ENCODE measurements around the gene VCL. TPM values are rescaled to one million over a fixed set of nuclear protein-coding genes. Genes with fewer than 3 reads are reported as not detected.
A peak's percentile ranks its signal among the peaks of the same experiment; 100 is the strongest.
"Not testable (repeated sequence)": the region's sequence is repeated elsewhere in the genome, so short reads cannot be mapped to it uniquely, and the experiment has no call there.

The VCL gene
- total RNA-seq, result 10 to 100 TPM; 70.1 to 71.8 TPM

DNA sequence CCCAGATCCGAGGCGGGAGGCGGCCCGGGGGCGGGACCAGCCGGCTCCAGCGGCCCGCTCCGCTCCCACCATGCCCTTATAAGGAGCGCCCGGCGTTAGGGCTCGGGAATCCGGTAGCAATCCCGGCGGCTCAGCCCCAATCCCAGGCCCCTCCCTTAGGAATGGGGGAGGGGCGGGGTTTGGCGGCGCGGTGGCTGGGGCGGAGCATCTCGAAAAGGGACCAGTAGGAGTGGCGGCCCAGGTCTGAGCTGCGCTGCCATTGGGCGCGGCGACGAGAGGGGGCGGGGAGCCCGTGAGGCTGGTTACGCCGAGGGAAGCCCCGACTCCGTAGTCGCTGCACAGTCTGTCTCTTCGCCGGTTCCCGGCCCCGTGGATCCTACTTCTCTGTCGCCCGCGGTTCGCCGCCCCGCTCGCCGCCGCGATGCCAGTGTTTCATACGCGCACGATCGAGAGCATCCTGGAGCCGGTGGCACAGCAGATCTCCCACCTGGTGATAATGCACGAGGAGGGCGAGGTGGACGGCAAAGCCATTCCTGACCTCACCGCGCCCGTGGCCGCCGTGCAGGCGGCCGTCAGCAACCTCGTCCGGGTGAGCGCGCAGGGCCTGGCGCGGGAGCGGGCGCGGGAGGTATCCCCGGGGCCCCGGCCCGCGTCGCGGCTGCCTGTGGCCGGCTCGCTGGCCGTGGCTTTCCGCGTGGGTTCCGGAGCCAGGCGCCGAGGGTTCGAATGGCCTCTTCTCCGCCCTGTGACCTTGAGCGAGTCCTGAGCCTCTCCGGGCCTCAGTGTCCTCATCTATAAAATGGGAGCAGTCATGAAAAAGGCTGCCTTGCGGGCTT is at the start of gene VCL:
TSS of gene VCL (plus strand) at position 330 of the 836 bp plus-strand sequence. CDS start at position 422, 92 bp downstream.
- H3K27me3 Mint-ChIP-seq, result no peaks in the 10 kb centered on the region
- peak; percentile 95 for DNase-seq
- peak within 1 kb of the TSS; percentile 96 for H3K4me3 Mint-ChIP-seq
- peaks cover 42% of the 10 kb centered on the region for H3K36me3 Mint-ChIP-seq (ENCODE audit: low read depth)
- ChIA-PET CTCF (interaction anchor here (1.0 to 2.2 kb wide), 6 partner anchors 10 to 112 kb away, joined by 3 to 11 read pairs (median 4); no protein-coding TSS in a partner anchor), POLR2A (interaction anchor here (1.0 to 3.3 kb wide), 2 partner anchors 41 to 133 kb away, joined by 3 to 16 read pairs; no protein-coding TSS in a partner anchor)
- H3K27ac Mint-ChIP-seq, result peak within 1 kb of the TSS; percentile 97
- peaks cover 67% of the 10 kb centered on the region for H3K4me1 Mint-ChIP-seq
- H3K9me3 Mint-ChIP-seq, result no peaks in the 10 kb centered on the region

DNA sequence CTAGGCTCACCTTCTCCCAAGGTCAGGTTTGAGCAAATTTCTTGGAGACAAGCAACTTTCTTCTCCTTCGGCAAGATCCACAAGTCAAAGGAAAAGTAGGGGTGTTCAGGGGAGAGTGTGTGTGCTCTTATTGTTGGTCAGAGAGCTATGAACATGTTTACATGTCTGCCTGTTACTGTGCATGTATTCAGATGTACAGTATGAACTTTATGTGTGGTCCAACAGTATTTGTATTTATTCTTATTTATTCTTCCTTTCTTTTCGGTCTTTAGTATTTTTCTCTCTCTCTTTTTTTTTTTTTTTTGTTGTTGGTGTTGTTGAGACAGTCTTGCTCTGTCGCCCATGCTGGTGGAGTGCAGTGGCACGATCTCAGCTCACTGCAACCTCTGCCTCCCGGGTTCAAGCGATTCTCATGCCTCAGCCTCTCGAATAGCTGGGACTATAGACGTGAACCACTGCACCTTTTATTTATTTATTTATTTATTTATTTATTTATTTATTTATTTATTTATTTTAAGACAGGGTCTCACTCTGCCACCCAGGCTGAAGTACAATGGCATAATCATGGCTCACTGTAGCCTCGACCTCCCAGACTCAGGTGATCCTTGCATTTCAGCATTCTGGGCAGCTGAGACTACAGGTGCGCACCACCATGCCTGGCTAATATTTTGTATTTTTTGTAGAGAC is 48.8 kb upstream of the VCL start:
- POLR2A ChIA-PET, result interaction anchor here (0.9 kb wide), 1 partner anchor 9 kb away, joined by 3 read pairs; no protein-coding TSS in a partner anchor
- H3K27ac Mint-ChIP-seq, result no peak overlapping the region
- H3K9me3 Mint-ChIP-seq, result no peaks in the 10 kb centered on the region
- H3K4me1 Mint-ChIP-seq, result peaks cover 8% of the 10 kb centered on the region
- DNase-seq, result no peak
- H3K4me3 Mint-ChIP-seq, result no peak overlapping the region
- peaks cover 1% of the 10 kb centered on the region for H3K27me3 Mint-ChIP-seq
- CTCF ChIA-PET, result interaction anchor here (0.7 to 1.2 kb wide), 3 partner anchors 9 to 109 kb away, joined by 3 to 5 read pairs (median 4); no protein-coding TSS in a partner anchor
- no peaks in the 10 kb centered on the region for H3K36me3 Mint-ChIP-seq (ENCODE audit: low read depth)

GRCh38 chr10:73950155-73950948 is 47.6 kb upstream of the VCL start:
- H3K27ac Mint-ChIP-seq, result no peak overlapping the region
- POLR2A ChIA-PET, result no interaction called here
- no peaks in the 10 kb centered on the region for H3K9me3 Mint-ChIP-seq
- DNase-seq, result no peak
- peaks cover 13% of the 10 kb centered on the region for H3K4me1 Mint-ChIP-seq
- H3K27me3 Mint-ChIP-seq, result peaks cover 1% of the 10 kb centered on the region
- no peak overlapping the region for H3K4me3 Mint-ChIP-seq
- CTCF ChIA-PET, result interaction anchor here (0.6 to 0.7 kb wide), 2 partner anchors 8 to 10 kb away, joined by 3 to 5 read pairs; no protein-coding TSS in a partner anchor
- no peaks in the 10 kb centered on the region for H3K36me3 Mint-ChIP-seq (ENCODE audit: low read depth)

DNA sequence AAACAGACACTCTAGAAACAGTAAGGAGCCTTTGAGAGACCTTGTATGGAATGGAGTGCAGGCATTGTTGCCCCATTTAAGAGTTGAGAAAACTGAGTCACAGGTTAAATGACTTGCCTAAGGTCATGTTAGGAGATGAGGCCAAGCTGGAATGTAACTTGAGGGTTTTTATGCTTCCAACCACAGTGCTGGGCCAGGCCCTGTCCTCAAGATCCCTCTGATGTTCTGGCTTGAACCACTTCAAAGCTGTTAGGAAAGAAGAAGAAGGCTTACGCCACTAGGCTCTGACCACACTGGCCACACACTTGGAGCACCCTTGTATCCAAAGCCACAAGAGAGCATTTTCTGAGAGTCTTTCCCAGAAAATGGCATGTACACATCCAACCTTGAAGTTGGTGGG is 44.3 kb upstream of the VCL start:
- ChIA-PET POLR2A (interaction anchor here (0.8 to 1.0 kb wide), 2 partner anchors 13 to 47 kb away, joined by 3 read pairs; no protein-coding TSS in a partner anchor), CTCF (interaction anchor here (1.1 to 2.6 kb wide), 4 partner anchors 13 to 74 kb away, joined by 3 to 24 read pairs (median 4); no protein-coding TSS in a partner anchor)
- Mint-ChIP-seq H3K9me3 (no peaks in the 10 kb centered on the region), H3K27me3 (no peaks in the 10 kb centered on the region), H3K4me1 (peaks cover 38% of the 10 kb centered on the region), H3K4me3 (no peak overlapping the region), H3K27ac (no peak overlapping the region), H3K36me3 (ENCODE audit: low read depth) (no peaks in the 10 kb centered on the region)
- DNase-seq, result no peak

DNA sequence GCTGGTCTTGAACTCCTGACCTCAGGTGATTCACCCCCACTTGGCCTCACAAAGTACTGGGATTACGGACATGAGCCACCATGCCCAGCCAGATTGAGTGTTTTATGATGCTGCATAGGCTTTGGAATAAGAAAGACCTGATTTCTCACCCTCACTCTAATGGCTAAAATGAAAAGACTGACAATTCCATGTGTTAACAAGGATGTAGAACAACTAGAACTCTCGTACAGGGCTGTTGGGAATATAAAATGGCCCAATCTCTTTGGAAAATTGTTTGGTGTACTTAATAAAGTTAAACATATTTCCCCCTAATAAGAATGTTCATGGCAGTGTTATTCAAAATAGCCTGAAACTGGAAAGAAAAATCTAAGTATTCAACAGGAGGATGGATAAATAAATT is 43.2 kb upstream of the VCL start:
- CTCF ChIA-PET, result no interaction called here
- DNase-seq, result no peak
- H3K27me3 Mint-ChIP-seq, result no peaks in the 10 kb centered on the region
- POLR2A ChIA-PET, result no interaction called here
- H3K36me3 Mint-ChIP-seq (ENCODE audit: low read depth), result no peaks in the 10 kb centered on the region
- no peaks in the 10 kb centered on the region for H3K9me3 Mint-ChIP-seq
- H3K4me1 Mint-ChIP-seq, result peaks cover 45% of the 10 kb centered on the region
- no peak overlapping the region for H3K4me3 Mint-ChIP-seq
- no peak overlapping the region for H3K27ac Mint-ChIP-seq

GRCh38 chr10:73955719-73956118 is 42.2 kb upstream of the VCL start:
- H3K36me3 Mint-ChIP-seq (ENCODE audit: low read depth), result no peaks in the 10 kb centered on the region
- H3K27me3 Mint-ChIP-seq, result no peaks in the 10 kb centered on the region
- H3K4me1 Mint-ChIP-seq, result peaks cover 54% of the 10 kb centered on the region
- H3K4me3 Mint-ChIP-seq, result no peak overlapping the region
- ChIA-PET POLR2A (interaction anchor here (1.5 to 3.3 kb wide), 4 partner anchors 15 to 85 kb away, joined by 3 to 23 read pairs (median 10); partner anchors contain the start of gene VCL), CTCF (interaction anchor here (1.3 to 3.4 kb wide), 5 partner anchors 10 to 76 kb away, joined by 8 to 40 read pairs (median 12); no protein-coding TSS in a partner anchor)
- H3K9me3 Mint-ChIP-seq, result no peaks in the 10 kb centered on the region
- H3K27ac Mint-ChIP-seq, result peak overlapping the region; percentile 19
- no peak for DNase-seq

- Mint-ChIP-seq H3K9me3 (no peaks in the 10 kb centered on the region), H3K27me3 (no peaks in the 10 kb centered on the region), H3K36me3 (ENCODE audit: low read depth) (no peaks in the 10 kb centered on the region), H3K4me3 (peak overlapping the region; percentile 66), H3K4me1 (peaks cover 54% of the 10 kb centered on the region), H3K27ac (peak overlapping the region; percentile 97)
- DNase-seq, result peak; percentile 59
- ChIA-PET POLR2A (interaction anchor here (0.6 to 3.3 kb wide), 18 partner anchors 11 to 122 kb away, joined by 3 to 23 read pairs (median 4); partner anchors contain the start of genes CAMK2G and VCL), CTCF (interaction anchor here (0.6 to 3.4 kb wide), 35 partner anchors 9 to 273 kb away, joined by 3 to 40 read pairs (median 5); partner anchors contain the start of genes CHCHD1 and VCL)
These were observed 41.2 kb upstream of the VCL start for GRCh38 chr10:73956476-73957359.

DNA sequence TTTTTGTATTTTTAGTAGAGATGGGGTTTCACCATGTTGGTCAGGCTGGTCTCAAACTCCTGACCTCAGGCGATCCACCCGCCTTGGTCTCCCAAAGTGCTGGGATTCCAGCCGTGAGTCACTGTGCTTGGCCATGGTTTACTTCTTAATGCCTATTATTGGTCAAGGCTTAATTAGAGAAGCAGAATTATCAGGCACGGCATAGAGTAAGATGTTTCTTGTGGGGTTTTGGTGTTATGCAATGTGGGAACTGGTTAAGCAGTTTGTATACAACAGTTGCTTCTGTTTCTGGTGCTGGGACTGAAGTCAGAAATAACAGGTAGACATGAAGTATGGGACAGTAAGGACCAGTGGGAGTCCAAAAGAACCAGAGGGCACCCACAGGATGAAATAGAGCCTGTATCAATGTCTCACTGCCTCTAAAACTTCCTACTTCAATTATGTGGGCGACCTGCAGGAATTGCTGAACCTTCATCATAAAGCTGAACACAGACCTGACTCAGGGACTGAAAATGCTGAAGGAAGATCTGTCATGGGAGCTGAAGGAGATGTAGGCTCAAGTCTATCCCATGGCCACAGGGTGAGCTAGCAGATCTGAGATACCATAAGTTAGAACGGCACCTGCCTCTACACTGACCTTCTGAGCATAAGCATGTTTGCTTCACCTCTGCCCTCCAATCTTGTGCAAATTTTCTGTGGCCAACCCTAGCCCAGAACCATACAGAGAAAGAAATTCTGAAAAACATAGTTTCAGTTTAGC is 38.3 kb upstream of the VCL start:
- ChIA-PET CTCF (interaction anchor here (0.6 to 2.3 kb wide), 6 partner anchors 19 to 102 kb away, joined by 3 to 11 read pairs (median 4); no protein-coding TSS in a partner anchor), POLR2A (interaction anchor here (1.4 kb wide), 1 partner anchor 32 kb away, joined by 8 read pairs; no protein-coding TSS in a partner anchor)
- no peak for DNase-seq
- H3K9me3 Mint-ChIP-seq, result no peaks in the 10 kb centered on the region
- no peak overlapping the region for H3K4me3 Mint-ChIP-seq
- H3K27me3 Mint-ChIP-seq, result no peaks in the 10 kb centered on the region
- no peaks in the 10 kb centered on the region for H3K36me3 Mint-ChIP-seq (ENCODE audit: low read depth)
- H3K4me1 Mint-ChIP-seq, result peaks cover 46% of the 10 kb centered on the region
- H3K27ac Mint-ChIP-seq, result peak overlapping the region; percentile 13

DNA sequence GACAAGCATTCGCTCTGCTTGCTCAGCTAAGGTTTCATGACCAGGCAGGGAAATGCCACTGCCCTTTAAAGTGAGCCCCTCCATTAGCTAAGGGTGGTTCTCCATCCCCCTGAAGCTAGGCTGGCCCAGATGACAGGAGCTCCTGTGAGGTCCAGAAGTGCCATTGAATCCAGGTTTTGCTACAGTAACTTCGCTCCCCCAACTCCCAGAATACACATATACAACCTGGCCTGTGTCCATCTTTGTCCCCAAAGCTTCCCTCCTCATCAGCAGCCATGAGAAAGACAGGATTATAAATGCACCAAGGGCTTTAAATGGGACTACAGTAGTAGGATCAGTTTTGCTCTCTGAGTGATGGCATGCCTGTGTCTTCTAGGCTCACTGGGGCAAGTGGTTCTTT is 35.5 kb upstream of the VCL start:
- no peak for DNase-seq

GRCh38 chr10:73963533-73963932 is 34.4 kb upstream of the VCL start:
- POLR2A ChIA-PET, result interaction anchor here (1.1 kb wide), 1 partner anchor 28 kb away, joined by 4 read pairs; no protein-coding TSS in a partner anchor
- CTCF ChIA-PET, H3K27ac Mint-ChIP-seq: not testable (repeated sequence)

More for the DNA sequence above, 35.5 kb upstream of the VCL start:
- Mint-ChIP-seq H3K9me3 (no peaks in the 10 kb centered on the region), H3K36me3 (ENCODE audit: low read depth) (no peaks in the 10 kb centered on the region), H3K27me3 (no peaks in the 10 kb centered on the region), H3K4me1 (peaks cover 23% of the 10 kb centered on the region), H3K27ac (no peak overlapping the region), H3K4me3 (no peak overlapping the region)
- CTCF ChIA-PET, result interaction anchor here (1.7 kb wide), 1 partner anchor 21 kb away, joined by 4 read pairs; no protein-coding TSS in a partner anchor
- POLR2A ChIA-PET, result interaction anchor here (1.1 kb wide), 1 partner anchor 29 kb away, joined by 4 read pairs; no protein-coding TSS in a partner anchor

DNA sequence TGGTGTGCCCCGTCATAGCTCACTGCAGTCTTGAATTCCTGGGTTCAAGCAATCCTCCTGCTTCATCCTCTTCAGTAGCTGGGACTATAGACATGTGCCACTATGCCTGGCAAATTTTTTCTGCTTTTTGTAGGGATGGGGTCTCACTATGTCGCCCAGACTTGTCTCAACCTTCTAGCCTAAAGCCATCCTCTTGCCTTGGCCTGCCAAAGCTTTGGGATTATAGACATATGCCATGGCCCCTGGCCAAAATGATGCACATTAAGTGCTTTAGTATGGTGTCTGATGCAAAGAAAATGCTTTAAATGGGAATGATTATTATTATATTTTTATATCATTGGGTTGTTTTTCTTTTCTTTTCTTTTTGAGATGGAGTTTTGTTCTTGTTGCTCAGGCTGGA is 33.2 kb upstream of the VCL start:
- Mint-ChIP-seq H3K4me1 (peaks cover 18% of the 10 kb centered on the region), H3K9me3 (no peaks in the 10 kb centered on the region), H3K27ac (no peak overlapping the region), H3K27me3 (no peaks in the 10 kb centered on the region), H3K36me3 (ENCODE audit: low read depth) (no peaks in the 10 kb centered on the region), H3K4me3 (no peak overlapping the region)
- POLR2A ChIA-PET, result no interaction called here
- DNase-seq, result no peak
- CTCF ChIA-PET, result no interaction called here

More at GRCh38 chr10:73963533-73963932, 34.4 kb upstream of the VCL start:
- not testable (repeated sequence) for H3K4me3 Mint-ChIP-seq; H3K27me3 Mint-ChIP-seq; H3K9me3 Mint-ChIP-seq; DNase-seq; H3K36me3 Mint-ChIP-seq (ENCODE audit: low read depth)
- peaks cover 24% of the 10 kb centered on the region for H3K4me1 Mint-ChIP-seq

Measured in activated CD4-positive, alpha-beta memory T cell treated with anti-CD3 and anti-CD28 coated beads, Interleukin-2, amount 10 ng/mL, durations not matched to agents 7 days and 5 days (primary cell).